Activated CD4-positive, alpha-beta T cell treated with anti-CD3 and anti-CD28 coated beads, Interleukin-10, Interleukin-2, amounts not matched to agents 100 ng/mL and 50 ng/mL, durations not matched to agents 16 hours and 8 hours (primary cell): Measurements from ENCODE around the gene RNGTT.
"Not testable (repeated sequence)": the region's sequence is repeated elsewhere in the genome, so short reads cannot be mapped to it uniquely, and the experiment has no call there.

Experiments
- DNase-seq: peaks from one replicate; pipeline ENCODE4 v3.0.0-alpha.2; 2020

Gene RNGTT

GRCh38 chr6:88969255-88969654 is 5.8 kb upstream of the RNGTT start:
- DNase-seq = not testable (repeated sequence)

- DNase-seq = no peak
Observed at GRCh38 chr6:88967891-88968290, 4.5 kb upstream of the RNGTT start.

- no peak for DNase-seq
Observed at GRCh38 chr6:88965691-88966090, 2.3 kb upstream of the RNGTT start.

GRCh38 chr6:88964509-88964908 is 1.1 kb upstream of the RNGTT start:
- DNase-seq = no peak

- DNase-seq = no peak
Observed at GRCh38 chr6:88958842-88959241, 4.6 kb downstream of the RNGTT start.

GRCh38 chr6:88953550-88954386 is 9.7 kb downstream of the RNGTT start:
- DNase-seq = no peak

GRCh38 chr6:88952065-88952704 is 11.2 kb downstream of the RNGTT start:
- no peak for DNase-seq

GRCh38 chr6:88945415-88946008 is 17.9 kb downstream of the RNGTT start:
- DNase-seq = no peak

GRCh38 chr6:88933521-88933920 is 29.9 kb downstream of the RNGTT start:
- no peak for DNase-seq

- not testable (repeated sequence) for DNase-seq
Observed at GRCh38 chr6:88932019-88932418, 31.4 kb downstream of the RNGTT start.

- no peak for DNase-seq
Observed at GRCh38 chr6:88922775-88923548, 40.5 kb downstream of the RNGTT start.

GRCh38 chr6:88921734-88922133 is 41.7 kb downstream of the RNGTT start:
- DNase-seq = no peak

- DNase-seq = no peak
Observed at GRCh38 chr6:88920774-88921733, 42.4 kb downstream of the RNGTT start.

- no peak for DNase-seq
Observed at GRCh38 chr6:88920088-88920487, 43.3 kb downstream of the RNGTT start.

GRCh38 chr6:88919032-88919431 is 44.4 kb downstream of the RNGTT start:
- DNase-seq = no peak

- DNase-seq = peak; percentile 13
Observed at GRCh38 chr6:88916615-88917208, 46.7 kb downstream of the RNGTT start.

GRCh38 chr6:88914895-88915598 is 48.4 kb downstream of the RNGTT start:
- no peak for DNase-seq

GRCh38 chr6:88914180-88914579 is 49.2 kb downstream of the RNGTT start:
- DNase-seq = no peak

- no peak for DNase-seq
Observed at GRCh38 chr6:88913471-88913870, 49.9 kb downstream of the RNGTT start.

- DNase-seq = no peak
Observed at GRCh38 chr6:88910922-88911778, 52.3 kb downstream of the RNGTT start.
